Measurements from ENCODE around the gene CSNK2B.

CSNK2B gene

DNA sequence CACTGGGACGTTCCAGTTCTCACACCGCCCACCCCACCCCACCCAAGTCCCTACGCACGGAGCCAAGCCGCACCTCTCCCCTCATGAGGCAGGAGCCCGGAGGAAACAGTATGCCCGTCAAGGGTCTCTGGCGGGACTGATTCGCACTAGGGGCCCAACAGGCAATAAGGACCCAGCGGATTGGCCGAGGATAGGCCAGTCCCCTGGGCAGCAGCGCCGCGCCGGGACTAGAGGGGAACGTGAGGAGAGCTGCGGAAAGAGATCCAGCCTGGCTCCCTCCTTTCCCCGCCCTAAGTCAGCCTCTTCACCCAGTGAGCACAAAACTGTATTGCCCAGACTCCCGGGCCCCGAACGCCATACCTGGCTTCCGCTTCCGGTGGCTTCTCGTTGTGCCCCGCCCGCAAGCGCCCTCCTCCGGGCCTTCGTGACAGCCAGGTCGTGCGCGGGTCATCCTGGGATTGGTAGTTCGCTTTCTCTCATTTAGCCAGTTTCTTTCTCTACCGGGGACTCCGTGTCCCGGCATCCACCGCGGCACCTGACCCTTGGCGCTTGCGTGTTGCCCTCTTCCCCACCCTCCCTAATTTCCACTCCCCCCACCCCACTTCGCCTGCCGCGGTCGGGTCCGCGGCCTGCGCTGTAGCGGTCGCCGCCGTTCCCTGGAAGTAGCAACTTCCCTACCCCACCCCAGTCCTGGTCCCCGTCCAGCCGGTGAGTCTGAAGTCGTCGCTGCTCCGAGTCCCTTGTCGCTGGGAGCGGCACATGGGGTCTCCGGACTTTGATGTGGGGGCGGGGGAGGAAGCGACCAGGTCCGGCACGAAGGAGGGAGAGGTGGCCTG lies at the start of gene CSNK2B:
TSS of gene CSNK2B (plus strand) at position 580 of the 836 bp plus-strand sequence. CDS start 752 bp downstream, outside the sequence.
- DNase-seq: peak; percentile 99

DNA sequence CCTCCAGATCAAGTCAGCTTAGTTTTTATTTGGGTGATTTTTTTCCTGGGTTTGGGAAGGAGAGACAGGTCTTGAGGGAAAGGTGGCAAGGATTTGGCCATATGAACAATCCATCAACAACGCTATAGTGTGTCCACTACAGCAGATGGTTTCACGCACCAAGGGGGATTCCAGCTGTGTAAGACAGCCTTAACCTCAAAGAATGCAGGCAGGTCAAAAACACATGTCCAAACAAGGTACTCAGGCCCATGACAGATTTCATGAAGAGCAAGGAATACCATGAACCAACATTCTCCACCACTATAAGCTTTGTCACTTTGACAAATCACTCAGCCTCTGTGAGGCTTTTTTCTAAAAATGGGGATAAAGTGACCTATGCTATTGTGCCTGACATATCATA lies 48.9 kb upstream of the CSNK2B start:
- no peak for DNase-seq

GRCh38 chr6:31619805-31620585 lies 45.9 kb upstream of the CSNK2B start:
- peak; percentile 99 for DNase-seq

DNA sequence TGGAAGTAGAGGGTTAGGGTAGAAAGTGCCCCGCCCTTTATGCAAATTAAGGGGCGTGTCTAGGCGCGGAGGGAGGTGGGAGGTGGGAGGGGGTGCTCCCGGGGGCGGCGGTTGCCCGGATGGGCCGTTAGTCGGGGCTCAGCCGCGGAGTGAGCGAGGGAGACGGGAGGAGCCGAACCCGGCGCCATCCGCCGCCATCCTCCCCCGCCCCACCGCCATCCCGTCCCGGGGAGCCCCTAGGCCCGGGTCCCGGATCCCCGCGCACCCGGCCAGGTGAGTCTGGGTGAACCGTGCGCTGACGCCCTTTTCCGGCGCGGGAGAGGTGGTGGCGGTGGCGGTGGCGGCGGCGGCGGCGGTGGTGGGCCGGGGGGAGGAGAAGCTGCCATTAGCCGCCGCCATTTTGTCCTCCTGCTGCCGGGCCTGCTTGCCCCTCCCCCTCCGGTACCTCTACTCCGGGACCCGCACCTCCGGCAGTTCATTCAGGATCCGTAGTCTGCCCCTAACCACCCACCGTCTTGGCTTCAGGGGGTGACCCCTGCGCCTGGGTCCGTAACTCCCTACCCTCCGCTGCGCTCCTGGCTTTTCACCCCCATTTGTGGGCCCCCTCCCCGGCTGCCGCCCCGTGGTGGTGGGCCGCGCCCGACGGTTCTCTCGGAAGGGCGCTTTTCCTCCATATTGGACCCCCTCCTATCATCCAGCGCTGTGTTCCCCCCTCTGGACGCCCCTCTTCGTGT lies 45.1 kb upstream of the CSNK2B start, which contains the start of gene PRRC2A:
TSS of gene PRRC2A (plus strand) at position 130 of the 734 bp plus-strand sequence. CDS start 2,075 bp downstream, outside the sequence.
- no peak for DNase-seq

- DNase-seq: peak; percentile 17
Measured at GRCh38 chr6:31621320-31621939, 44.5 kb upstream of the CSNK2B start.

DNA sequence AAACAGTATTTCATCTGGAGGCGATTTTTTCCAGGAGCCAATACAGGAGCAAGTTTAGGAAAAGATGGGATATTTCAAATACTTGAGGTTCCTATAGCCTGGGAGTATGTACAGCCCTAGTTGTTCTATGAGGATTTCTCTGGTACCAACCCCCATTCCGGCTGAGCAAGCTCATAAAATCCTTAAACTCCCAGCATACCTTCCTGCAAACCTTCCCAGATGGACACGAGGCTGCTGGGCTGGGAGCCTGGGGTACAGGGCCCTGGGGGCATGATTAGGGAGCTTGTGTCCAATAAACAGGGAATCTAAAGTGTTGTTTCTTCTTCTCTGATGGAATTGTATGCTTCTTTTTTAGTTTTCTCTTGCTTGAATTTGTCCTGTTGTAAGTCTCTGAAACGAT lies 43.9 kb upstream of the CSNK2B start:
- peak; percentile 11 for DNase-seq

GRCh38 chr6:31622684-31623091 lies 43.2 kb upstream of the CSNK2B start:
- DNase-seq: peak; percentile 24

DNA sequence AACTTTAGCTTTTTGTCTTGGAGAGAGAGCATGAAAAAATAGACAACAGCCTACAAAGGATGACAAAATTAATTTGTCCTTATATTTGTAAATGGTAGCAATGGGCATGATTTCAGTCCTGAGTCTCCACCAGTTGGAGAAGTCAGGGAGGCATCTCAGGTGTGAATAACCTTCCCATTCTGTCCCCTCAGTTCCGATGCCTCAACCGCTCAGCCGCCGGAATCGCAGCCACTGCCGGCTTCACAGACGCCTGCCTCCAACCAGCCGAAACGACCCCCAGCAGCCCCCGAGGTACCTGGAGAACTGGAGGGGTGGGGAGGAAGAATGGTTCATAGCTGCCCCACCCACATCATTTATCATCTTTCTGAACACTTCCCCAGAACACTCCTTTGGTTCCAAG lies 41.8 kb upstream of the CSNK2B start:
- no peak for DNase-seq

DNA sequence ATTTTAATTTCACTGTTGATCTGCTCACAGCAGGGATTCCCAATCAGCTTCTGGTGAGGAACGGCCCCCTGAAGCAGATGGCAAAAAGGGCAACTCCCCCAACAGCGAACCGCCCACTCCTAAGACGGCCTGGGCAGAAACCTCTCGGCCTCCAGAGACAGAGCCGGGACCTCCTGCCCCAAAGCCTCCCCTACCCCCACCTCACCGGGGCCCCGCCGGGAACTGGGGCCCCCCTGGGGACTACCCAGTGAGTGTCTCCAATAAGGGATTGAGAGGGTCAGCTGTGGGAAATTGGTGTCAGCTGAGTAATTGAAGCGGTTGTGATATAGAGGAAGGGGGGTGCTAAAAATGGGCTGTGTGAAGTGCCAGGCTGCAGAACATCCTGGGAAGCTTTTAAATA lies 38.9 kb upstream of the CSNK2B start:
- DNase-seq: peak; percentile 19

DNA sequence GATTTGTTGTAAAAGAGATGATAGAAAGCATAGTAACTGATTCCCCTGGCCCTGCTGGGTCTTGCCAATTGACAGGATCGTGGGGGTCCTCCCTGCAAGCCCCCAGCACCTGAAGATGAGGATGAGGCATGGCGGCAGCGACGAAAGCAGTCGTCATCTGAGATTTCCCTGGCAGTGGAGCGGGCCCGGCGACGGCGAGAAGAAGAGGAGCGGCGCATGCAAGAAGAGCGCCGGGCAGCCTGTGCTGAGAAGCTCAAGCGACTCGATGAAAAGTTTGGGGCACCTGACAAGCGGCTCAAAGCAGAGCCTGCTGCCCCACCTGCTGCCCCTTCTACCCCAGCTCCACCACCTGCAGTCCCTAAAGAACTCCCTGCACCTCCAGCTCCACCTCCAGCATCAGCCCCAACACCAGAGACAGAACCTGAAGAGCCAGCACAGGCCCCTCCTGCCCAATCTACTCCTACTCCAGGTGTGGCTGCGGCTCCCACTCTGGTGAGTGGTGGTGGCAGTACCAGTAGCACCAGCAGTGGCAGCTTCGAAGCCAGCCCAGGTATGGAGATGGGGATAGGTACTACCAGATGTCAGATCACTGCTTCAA lies 38.1 kb upstream of the CSNK2B start:
- DNase-seq: peak; percentile 9

- DNase-seq: peak; percentile 7
Measured at GRCh38 chr6:31629014-31629413, 36.9 kb upstream of the CSNK2B start.

- peak; percentile 18 for DNase-seq
Measured at GRCh38 chr6:31630177-31630934, 35.5 kb upstream of the CSNK2B start.

DNA sequence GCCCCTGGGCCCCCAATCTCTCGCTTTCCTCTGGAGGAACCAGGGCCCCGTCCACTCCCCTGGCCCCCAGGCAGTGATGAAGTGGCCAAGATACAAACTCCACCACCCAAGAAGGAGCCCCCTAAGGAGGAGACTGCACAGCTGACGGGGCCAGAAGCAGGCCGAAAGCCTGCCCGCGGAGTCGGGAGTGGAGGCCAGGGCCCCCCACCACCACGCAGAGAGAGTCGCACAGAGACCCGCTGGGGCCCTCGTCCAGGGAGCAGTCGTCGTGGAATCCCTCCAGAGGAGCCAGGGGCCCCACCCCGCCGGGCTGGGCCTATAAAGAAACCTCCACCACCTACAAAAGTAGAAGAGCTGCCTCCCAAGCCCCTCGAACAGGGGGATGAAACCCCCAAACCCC lies 34.7 kb upstream of the CSNK2B start:
- DNase-seq: peak; percentile 20

GRCh38 chr6:31631681-31632278 lies 34.1 kb upstream of the CSNK2B start:
- DNase-seq: no peak

- no peak for DNase-seq
Measured at GRCh38 chr6:31632279-31632946, 33.5 kb upstream of the CSNK2B start.

DNA sequence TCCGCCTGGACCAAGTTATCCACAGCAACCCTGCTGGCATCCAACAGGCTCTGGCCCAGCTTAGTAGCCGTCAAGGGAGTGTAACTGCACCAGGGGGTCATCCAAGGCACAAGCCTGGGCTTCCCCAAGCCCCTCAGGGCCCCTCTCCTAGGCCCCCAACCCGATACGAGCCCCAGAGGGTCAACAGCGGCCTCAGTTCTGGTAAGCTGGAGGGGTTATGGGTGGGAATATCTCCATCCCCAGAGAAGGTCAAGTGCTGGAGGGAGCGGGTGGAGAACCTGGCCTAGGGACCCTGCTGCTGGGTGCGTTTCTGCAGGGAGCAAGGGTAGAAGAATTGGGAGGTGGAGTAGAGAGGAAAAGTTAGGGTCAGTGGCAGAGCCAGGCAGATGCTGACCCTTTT lies 32.4 kb upstream of the CSNK2B start:
- no peak for DNase-seq

DNA sequence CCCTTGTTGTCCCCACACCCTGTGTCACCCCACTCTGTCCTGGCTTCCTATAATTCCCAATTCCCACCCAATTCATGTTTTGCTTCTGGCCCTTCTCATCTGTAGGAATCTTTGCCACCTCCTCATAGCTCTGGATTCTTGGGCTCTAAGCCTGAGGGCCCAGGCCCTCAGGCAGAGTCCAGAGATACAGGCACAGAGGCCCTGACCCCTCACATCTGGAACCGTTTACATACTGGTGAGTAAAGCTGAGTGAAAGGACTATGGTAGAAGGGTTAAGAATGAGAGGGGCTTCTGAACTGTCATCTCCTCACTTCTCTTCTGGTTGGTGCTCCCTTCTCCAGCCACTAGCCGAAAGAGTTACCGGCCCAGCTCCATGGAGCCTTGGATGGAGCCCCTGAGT lies 31.7 kb upstream of the CSNK2B start:
- no peak for DNase-seq

- DNase-seq: no peak
Measured at GRCh38 chr6:31634969-31635575, 30.8 kb upstream of the CSNK2B start.

DNA sequence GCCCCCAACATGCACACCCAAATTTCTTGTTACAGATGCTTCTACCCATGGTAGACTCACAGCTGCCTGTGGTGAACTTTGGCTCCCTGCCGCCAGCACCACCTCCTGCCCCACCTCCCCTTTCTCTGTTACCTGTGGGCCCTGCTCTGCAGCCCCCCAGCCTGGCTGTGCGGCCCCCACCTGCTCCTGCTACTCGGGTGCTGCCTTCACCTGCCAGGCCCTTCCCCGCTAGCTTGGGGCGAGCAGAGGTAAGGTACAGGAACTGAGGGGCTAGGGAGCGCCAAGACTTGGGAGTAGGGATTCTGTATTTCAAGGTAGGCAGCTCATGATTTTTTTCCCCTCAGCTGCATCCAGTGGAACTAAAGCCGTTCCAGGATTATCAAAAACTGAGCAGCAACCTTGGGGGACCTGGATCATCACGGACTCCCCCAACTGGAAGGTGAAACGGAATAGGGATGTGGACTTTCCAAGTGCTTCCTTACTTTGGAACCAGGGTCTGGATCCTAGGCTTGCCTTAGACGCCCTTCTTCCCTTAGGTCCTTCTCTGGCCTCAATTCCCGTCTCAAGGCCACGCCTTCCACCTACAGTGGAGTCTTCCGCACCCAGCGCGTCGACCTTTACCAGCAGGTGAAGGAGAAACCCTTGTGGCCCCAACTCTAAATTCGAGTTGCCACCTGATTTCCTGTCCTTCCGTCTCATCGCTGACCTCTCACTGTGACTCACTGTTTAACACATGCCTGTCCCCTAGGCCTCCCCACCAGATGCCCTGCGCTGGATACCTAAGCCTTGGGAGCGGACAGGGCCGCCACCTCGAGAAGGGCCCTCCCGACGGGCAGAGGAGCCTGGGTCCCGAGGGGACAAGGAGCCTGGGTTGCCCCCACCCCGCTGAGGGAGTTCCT lies 28.9 kb upstream of the CSNK2B start:
- DNase-seq: no peak
